NAMALWA (cell line): ENCODE data around the gene FRMPD1.

Source experiments
- DNase-seq: peaks from one replicate; pipeline ENCODE4 v3.0.0-alpha.2; 2015; ENCODE audit warnings: low spot score

FRMPD1 gene

GRCh38 chr9:37635808-37636207 is 14.9 kb upstream of the FRMPD1 start:
- DNase-seq: no peak

DNA sequence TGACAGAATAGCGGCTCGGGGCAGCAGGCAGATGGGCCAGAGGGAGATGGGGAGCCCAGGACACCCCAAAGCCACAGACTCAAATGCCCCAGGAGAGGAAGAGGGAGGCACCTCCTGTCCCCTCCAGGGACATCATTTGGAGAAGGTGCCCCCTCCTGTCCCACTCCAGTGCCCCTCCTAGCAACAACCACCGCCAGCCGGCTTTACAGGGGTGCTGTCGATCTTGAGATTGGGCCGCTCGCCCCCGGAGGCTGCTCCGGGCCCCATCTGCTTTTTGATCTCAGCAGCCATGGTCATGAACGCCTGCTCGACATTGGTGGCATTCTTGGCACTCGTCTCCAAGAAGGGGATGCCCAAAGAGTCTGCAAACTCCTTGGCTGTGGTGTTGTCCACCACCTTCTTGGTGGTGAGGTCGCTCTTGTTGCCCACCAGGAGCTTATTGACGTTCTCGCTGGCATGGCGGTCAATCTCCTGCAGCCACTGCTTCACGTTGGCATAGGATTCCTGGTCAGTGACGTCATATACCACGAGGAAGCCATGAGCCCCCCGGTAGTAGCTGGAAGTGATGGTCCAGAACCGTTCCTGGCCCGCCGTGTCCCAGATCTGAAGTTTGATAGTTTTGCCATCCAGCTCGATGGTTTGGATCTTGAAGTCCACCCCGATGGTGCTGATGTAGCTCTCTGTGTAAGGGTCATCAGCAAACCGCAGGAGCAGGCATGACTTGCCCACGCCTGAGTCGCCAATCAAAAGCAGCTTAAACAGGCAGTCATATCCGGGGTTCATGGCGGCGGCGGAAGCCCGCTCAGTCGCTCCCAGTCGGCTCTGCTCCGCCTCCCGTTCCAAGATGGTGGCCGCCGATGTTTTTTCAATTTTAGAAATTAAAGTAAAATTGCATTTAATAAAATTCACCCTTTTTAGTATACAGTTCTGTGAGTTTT is 14.0 kb upstream of the FRMPD1 start:
- DNase-seq: no peak

GRCh38 chr9:37639109-37639762 is 11.5 kb upstream of the FRMPD1 start:
- DNase-seq: no peak

DNA sequence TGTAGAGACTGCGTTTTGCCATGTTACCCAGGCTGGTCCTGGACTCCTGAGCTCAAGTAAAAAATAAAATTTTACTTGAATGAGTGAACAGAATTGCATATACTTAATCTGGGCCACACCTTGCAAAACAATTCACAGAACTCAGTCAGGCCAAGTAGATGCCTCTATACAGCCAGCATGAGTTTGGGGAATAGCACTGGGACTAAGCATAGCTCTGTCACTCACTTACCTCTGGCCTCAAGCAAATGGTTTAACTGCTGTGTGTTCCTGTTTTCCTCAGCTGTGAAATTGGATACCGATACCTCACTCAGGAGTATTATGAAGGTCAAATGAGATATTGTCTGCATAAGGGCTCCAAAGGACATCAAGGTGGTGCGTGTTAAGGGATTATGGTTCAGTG is 10.9 kb upstream of the FRMPD1 start:
- DNase-seq: no peak

- no peak for DNase-seq
Measured at GRCh38 chr9:37640246-37640645, 10.5 kb upstream of the FRMPD1 start.

GRCh38 chr9:37641331-37641730 is 9.4 kb upstream of the FRMPD1 start:
- no peak for DNase-seq

DNA sequence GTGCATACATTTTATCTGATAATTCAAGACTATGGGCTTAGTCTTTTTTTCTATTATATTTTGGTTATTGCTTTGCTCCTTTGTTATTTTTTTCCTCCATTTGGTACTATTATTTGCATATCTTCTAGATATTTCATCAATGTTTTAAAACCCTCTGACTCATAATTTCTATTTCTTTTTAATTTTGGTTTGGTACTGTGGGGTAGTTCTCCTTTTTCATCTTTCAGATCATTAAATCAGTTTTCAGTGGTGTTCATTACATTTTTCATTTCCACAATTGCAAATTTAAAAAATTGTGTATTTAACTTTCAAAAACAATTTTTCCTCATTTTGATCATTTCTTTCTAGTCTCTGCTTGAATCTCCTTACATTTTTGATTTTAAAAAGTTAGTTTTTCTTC is 7.5 kb upstream of the FRMPD1 start:
- DNase-seq: no peak

- no peak for DNase-seq
Measured at GRCh38 chr9:37645903-37646506, 4.7 kb upstream of the FRMPD1 start.

DNA sequence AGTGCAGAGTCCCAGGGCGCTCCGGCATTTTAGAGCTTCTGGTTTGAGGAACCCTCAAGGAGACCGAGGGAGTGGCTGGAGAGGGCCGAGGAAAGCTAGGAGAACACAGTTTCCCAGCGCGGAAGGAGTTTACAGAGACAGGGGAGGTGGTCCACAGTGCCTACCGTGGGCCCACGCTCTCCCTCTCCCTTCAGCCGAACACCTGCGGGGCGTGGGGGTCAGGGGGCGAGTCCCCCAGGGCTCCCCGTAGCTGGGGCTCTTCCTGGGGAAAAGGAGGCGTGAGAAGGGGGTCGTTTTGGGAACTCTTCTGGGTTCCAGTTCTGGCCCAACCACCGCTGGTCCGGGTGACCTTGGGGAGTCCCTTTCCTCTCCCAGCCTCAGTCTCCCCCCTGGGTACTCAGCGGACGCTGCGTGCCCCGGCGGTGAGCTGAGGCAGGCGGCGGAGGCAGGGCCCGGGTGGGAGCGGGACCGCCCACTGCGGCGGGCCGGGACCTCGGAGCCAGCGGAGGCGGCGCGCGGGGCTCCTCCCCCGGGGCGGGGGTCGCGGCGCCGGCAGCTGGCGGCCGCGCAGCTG is 368 bp upstream of the FRMPD1 start:
- no peak for DNase-seq

GRCh38 chr9:37652261-37652660 is 1.5 kb downstream of the FRMPD1 start:
- DNase-seq: no peak

DNA sequence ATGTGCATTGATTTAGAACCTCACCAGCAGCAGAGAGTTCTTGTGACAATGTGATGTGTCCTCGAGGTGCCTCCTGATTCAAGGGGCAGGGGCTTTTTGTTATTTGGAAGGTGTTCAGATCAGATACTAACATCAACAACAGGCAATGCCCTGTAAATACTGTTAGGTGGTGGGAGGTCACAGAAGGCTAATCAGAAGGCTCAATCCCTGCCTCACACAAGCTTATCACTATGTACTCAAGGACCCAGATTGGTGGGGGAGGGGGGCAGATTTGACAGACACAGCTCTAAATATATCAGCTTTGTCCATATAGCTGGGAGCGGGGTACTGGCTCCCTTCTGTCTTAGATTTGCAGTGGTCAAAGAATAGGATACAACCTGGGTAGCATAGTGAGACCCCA is 2.6 kb downstream of the FRMPD1 start:
- DNase-seq: no peak

DNA sequence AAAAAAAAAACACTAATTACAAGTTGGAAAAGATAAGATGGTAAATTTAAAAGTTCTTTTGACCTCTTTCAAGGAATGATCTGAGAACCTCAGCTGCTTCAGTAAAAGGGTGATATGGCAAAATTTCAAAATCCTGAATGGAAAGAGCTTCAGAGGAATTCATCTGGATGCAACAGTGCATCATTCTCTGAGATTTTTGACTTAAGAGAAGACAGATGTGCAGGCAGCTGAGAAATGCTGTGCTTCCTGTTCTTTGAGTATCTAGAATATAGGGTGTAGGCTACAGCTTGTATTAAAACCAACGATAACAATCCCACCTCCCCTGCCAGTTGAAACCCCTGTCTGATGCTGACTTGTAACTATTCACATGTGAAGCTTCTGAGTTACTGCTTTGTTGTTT is 6.2 kb downstream of the FRMPD1 start:
- no peak for DNase-seq

DNA sequence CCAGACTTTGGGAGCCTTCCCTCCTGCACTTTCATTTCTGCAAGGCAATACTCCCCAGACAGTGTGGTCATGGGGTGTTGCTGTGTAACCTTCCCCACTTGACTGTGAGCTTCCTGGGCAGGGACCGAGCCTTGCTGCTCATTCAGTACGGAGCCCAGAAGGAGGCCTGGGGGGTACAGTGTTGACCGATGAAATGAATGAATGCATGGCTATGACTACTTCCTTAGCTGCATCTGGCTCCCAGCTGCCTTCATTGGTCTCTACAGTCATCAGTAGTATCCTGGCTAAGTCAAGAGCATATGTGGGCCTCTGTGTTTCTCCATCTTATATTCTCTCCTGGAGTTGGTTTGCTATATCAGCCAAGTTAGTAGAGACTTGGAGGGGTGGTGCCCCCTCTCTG is 9.9 kb downstream of the FRMPD1 start:
- DNase-seq: no peak

GRCh38 chr9:37663926-37664325 is 13.2 kb downstream of the FRMPD1 start:
- no peak for DNase-seq

GRCh38 chr9:37667706-37668105 is 17.0 kb downstream of the FRMPD1 start:
- no peak for DNase-seq

- DNase-seq: no peak
Measured at GRCh38 chr9:37668116-37668601, 17.4 kb downstream of the FRMPD1 start.

DNA sequence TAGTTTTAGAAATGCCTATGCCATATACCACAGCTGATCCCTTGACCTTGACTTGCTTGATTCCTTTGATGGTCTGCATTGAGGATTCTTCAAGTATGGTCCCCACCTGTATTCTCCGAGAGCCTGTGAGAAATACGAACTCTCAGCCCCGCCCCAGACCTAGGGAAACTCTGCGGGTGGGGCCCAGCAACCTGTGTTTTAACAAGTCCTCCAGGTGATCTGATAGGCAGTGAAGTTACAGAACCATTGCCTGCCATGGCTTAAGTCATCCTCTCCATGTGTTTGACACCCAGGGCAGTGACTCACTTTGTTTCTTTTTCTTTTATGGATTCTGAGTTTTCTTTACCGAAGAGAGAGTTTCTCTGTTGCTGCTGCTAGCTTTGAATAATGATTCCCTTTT is 18.5 kb downstream of the FRMPD1 start:
- DNase-seq: no peak

DNA sequence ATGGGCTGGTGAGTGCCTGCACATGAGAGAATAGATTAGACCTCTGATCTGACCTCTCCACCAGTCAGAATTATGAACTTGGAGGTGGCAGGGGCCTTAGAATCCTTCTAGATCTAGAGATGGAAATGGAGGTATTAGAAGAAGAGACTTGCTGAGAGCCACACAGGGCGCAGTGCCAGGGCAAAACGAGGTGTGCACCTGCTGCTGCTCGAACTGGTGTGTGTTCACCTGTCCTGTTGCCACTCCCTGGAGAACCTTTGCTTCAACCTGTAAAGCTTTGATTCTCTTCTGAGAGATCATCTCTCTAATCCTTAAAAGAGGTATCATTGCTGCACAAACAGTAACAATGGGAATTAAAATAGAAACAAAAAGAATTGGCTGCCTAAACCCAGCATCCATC is 24.9 kb downstream of the FRMPD1 start:
- no peak for DNase-seq

GRCh38 chr9:37676411-37676830 is 25.7 kb downstream of the FRMPD1 start:
- no peak for DNase-seq

DNA sequence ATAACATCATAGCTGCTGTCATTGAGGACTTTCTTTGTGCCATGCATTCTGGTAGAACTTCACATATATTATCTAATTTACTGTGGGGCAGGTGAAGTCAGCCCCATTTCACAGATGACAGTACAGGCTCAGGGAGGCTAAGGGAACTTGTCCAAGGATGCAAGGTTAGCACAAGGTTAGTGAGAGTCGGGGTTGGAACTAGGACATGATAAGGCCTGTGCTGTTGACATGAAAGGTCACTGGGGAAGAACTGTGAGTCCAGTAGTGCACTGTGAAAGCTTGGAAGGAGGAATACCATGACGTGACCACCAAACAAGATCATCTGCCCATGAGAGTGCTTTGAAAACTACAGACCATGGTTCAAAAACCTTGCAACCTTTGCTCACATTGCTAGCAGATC is 26.7 kb downstream of the FRMPD1 start:
- no peak for DNase-seq

DNA sequence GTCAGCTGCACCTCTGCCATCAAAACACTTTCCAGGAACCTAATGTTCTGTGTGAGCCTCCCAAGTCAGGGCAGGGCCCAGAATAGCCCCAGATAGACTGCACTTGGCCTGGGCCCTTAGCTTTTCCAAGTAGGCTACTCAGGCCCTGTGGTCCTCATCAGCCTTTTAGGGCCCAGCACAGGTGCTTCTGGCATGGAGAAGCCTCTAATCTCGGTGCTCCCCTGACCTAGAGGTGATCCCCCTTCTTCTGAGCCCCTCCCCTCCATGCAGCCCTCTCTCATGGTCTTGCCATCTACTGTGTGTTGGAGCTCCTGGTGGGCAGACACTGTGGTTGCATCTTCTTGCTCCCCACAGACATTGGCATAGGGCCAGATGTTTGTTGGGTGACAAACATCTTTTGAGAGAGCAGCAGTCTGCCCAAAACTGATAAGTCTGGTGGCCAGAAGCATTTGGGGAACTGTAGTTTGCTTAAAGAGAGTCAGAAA is 28.1 kb downstream of the FRMPD1 start:
- peak; percentile 62 for DNase-seq

DNA sequence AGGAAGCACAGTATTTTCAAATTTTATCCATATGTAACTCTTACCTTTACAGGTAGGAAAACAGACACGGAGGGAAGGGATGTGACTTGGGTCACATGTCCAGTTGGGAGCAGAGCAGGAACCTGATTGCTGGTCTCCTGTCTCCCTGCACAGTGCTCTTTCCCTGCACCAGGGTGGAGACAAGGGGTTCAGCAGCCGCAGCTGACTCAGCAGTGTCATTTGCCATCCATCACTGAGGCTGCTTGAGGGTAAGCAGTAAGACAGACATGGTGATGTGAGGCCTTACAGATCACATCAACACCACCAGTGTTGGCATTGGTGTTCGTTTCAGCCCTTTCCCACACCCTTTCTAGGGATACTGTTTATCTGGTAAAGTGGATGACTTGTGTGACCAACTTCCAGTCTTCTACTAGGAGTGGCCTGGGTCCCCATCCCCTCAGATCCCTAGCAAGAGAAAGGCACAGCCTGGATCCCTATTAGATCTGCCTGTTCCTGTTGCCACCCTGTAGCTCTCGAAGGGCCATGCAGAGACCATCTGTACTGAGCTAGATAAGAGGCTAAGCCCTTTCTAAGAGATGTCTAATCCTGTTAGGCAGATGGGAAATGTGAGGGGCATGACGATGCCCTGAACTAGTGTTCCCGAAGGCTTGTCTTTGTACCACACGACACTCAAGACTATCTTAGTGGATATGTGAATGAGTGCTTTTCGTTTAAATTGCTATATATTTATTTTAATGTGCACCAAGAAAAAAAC is 29.1 kb downstream of the FRMPD1 start:
- no peak for DNase-seq
